Measurements from ENCODE around the gene A4GNT.
"Not testable (repeated sequence)": the region's sequence is repeated elsewhere in the genome, so short reads cannot be mapped to it uniquely, and the experiment has no call there.

The A4GNT gene

DNA sequence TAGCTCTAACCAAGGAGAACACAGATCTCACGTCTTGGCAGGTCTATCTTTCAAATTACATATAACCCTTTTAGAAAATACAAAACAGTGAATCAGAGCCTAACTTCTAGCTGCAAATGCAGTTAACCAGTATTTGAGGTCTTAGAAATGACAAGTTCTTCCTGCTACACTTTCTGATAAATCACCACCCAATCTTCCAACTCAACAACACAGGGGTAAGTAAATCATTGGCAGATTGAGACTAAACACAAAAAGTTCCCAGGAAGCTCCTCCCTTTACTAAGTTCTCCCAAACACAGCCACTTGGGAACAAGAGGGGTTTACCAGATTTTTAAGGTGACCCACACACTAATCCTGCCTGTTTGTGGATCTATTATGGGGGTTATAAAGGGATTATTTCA, at the start of gene A4GNT:
Gene A4GNT, minus strand, starts transcription at position 152 of the 400 bp plus-strand sequence. CDS start 1,134 bp downstream, outside the sequence.
- no peaks in the 10 kb centered on the region for H3K4me1 ChIP-seq (ENCODE audit: control insufficient read depth, insufficient read depth, low read length)
- H3K27ac ChIP-seq (ENCODE audit: low read length): no peak within 1 kb of the TSS
- WGBS (ENCODE audit: insufficient coverage, insufficient read length): no CpG with 5 or more reads among the region's 1 CpG
- H3K4me3 ChIP-seq (ENCODE audit: low read length): no peak within 1 kb of the TSS
- no peak for DNase-seq (ENCODE audit: low read depth, low spot score)
- no peaks in the 10 kb centered on the region for H3K9me3 ChIP-seq (ENCODE audit: control insufficient read depth, insufficient read depth, low read length)
- H3K36me3 ChIP-seq (ENCODE audit: control insufficient read depth, insufficient read depth, low read length): no peaks in the 10 kb centered on the region
- no peaks in the 10 kb centered on the region for H3K27me3 ChIP-seq (ENCODE audit: control insufficient read depth, insufficient read depth, low read length)

DNA sequence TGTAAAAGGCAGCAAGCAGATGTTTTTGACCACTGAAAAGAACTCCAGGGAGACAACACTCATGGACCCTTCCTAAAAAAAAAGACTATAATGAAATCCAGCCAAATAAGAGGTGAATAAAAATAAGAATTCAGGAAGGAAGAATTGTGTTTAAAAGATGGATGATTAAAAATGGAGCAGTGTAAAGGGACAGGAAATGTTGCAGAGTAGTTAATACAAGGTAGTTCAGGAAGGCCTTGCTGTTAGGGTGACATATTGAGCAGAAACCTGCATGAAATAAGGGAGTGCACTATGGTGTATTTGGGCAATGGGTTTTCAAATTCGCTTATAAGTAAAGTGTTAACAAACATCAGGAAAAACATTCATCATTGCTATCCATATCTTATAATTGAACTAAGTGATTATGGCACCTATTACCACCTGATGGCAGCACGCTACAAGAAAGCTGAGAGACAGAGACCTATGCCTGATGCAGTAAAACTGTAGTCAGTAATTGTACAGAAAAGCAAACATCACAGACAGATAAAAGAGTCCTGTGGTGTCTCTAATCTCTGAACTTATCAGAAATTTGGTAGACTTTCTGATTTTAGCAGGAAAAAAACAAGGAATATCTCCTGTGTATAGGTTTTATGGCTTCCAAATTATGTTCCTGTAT, 48.3 kb upstream of the A4GNT start:
- H3K9me3 ChIP-seq (ENCODE audit: control insufficient read depth, insufficient read depth, low read length): no peaks in the 10 kb centered on the region
- no peak overlapping the region for H3K4me3 ChIP-seq (ENCODE audit: low read length)
- H3K36me3 ChIP-seq (ENCODE audit: control insufficient read depth, insufficient read depth, low read length): no peaks in the 10 kb centered on the region
- no peak for DNase-seq (ENCODE audit: low read depth, low spot score)
- no peak overlapping the region for H3K27ac ChIP-seq (ENCODE audit: low read length)
- no peaks in the 10 kb centered on the region for H3K4me1 ChIP-seq (ENCODE audit: control insufficient read depth, insufficient read depth, low read length)
- no peaks in the 10 kb centered on the region for H3K27me3 ChIP-seq (ENCODE audit: control insufficient read depth, insufficient read depth, low read length)
- no CpG with 5 or more reads among the region's 2 CpGs for WGBS (ENCODE audit: insufficient coverage, insufficient read length)

DNA sequence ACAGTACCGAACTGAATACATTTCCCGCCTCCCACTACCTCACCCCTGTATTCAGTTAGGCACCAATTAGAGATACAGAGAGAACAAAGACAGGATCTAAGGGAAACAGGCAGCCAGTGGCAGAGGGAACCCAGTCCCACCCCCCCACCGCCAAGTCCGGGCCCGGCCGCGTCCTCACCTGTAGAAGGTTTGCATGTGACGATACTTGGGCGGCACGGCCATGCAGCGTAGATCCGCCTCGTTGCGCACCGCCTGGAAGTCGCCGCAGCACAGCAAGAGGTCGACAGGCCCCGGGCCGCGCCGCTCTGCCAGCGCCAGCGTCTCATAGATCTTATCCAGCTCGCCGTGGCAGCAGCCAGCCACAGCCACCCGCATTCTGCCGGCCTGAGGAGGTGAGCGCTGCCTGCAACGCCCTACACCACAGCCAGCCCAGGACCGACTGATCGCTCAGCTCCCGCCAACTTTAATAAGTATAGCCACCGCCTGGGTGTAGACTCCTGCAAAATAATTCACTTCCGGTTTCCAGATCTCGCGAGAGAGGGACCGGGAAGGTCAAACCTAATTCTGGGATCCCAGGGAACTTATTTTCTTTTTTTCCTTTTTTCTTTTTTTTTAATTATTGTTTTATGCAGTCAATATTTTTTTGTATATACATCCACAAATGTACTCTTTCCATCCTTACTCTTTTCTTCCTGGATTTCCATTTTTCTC, 42.4 kb upstream of the A4GNT start, which contains the start of gene DBR1:
Gene DBR1, minus strand, starts transcription at position 501 of the 711 bp plus-strand sequence. Its CDS starts 126 bp downstream, at position 375.
- H3K36me3 ChIP-seq (ENCODE audit: control insufficient read depth, insufficient read depth, low read length): no peaks in the 10 kb centered on the region
- no peak for DNase-seq (ENCODE audit: low read depth, low spot score)
- peak within 1 kb of the TSS; percentile 73 for H3K4me3 ChIP-seq (ENCODE audit: low read length)
- no peaks in the 10 kb centered on the region for H3K9me3 ChIP-seq (ENCODE audit: control insufficient read depth, insufficient read depth, low read length)
- no peaks in the 10 kb centered on the region for H3K27me3 ChIP-seq (ENCODE audit: control insufficient read depth, insufficient read depth, low read length)
- no CpG with 5 or more reads among the region's 38 CpGs for WGBS (ENCODE audit: insufficient coverage, insufficient read length)
- no peaks in the 10 kb centered on the region for H3K4me1 ChIP-seq (ENCODE audit: control insufficient read depth, insufficient read depth, low read length)
- H3K27ac ChIP-seq (ENCODE audit: low read length): no peak within 1 kb of the TSS

DNA sequence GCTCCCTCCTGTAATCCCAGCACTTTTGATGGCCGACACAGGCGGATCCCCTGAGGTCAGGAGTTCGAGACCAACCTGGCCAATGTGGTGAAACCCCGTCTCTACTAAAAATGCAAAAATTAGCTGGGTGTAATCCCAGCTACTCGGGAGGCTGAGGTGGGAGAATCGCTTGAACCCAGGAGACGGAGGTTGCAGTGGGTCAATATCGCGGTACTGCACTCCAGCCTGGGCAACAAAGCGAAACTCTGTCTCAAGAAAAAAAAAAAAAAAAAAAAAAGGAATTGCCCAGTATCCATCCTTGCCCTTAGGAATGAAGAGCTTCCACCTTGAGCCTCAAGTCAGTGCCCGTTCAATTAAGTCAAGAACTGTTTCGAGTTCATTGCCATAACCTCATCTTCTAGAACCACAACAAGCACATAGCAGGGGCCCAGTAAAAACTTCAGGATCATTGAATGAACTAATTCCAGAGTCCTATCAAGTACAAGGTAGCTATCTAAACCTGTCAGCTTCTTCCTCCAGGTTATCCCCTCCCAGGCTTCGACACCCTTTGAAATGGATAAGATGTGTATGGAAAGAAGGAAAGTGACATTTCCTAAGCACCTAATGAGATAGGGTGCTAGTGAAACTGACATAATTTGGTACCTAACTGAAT, 41.7 kb upstream of the A4GNT start:
- Histone ChIP-seq H3K27ac (ENCODE audit: low read length) (no peak overlapping the region), H3K9me3 (ENCODE audit: control insufficient read depth, insufficient read depth, low read length) (no peaks in the 10 kb centered on the region), H3K36me3 (ENCODE audit: control insufficient read depth, insufficient read depth, low read length) (peaks cover 2% of the 10 kb centered on the region; the same call in 1 of the 2 replicates), H3K4me3 (ENCODE audit: low read length) (peak overlapping the region; percentile 73; the same call in 1 of the 2 replicates), H3K4me1 (ENCODE audit: control insufficient read depth, insufficient read depth, low read length) (no peaks in the 10 kb centered on the region), H3K27me3 (ENCODE audit: control insufficient read depth, insufficient read depth, low read length) (no peaks in the 10 kb centered on the region)
- DNase-seq (ENCODE audit: low read depth, low spot score): no peak
- no CpG with 5 or more reads among the region's 13 CpGs for WGBS (ENCODE audit: insufficient coverage, insufficient read length)

DNA sequence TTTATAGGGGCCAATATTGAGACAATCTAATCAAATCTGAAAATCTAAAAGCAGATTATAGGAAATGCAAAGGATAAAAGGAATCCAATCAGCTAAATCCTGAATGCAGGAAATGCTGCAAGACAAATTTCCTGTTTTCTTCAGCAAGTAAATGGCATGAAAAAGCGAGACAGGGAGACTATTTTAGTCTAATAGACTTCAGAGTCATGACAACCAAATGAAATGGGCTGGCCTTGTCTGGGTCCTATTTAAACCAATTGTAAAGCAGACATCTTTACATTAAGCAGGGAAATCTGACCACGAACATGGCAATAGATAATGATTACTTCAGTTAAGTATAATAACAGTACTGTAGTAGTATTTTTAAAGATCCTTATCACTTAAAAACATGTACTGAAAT, 40.4 kb upstream of the A4GNT start:
- Histone ChIP-seq H3K4me1 (ENCODE audit: control insufficient read depth, insufficient read depth, low read length) (no peaks in the 10 kb centered on the region), H3K27ac (ENCODE audit: low read length) (no peak overlapping the region), H3K9me3 (ENCODE audit: control insufficient read depth, insufficient read depth, low read length) (no peaks in the 10 kb centered on the region), H3K27me3 (ENCODE audit: control insufficient read depth, insufficient read depth, low read length) (no peaks in the 10 kb centered on the region), H3K4me3 (ENCODE audit: low read length) (no peak overlapping the region), H3K36me3 (ENCODE audit: control insufficient read depth, insufficient read depth, low read length) (peaks cover 3% of the 10 kb centered on the region; the same call in 1 of the 2 replicates)
- DNase-seq (ENCODE audit: low read depth, low spot score): no peak
- WGBS (ENCODE audit: insufficient coverage, insufficient read length): no CpG with 5 or more reads among the region's 2 CpGs

DNA sequence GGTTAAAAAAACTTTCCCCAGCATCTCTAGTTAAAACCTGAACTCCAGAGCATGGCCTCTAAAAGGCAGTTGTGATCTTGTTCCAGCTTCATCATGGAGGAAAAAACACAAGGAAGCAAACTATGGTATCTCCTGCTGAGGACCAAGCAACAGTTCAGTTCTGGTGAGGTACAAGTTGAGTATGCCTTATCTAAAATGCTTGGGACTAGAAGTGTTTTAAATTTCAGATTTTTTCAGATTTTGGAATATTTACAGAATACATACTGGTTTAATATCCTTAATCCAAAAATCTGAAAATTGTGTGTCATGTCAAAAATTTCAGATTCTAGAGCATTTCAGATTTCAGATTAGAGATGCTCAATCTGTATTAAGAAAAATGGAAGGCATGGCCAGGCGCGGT, 32.9 kb upstream of the A4GNT start:
- no peak for DNase-seq (ENCODE audit: low read depth, low spot score)
- no peaks in the 10 kb centered on the region; the same call in 1 of the 2 replicates for H3K4me1 ChIP-seq (ENCODE audit: control insufficient read depth, insufficient read depth, low read length)
- no peak overlapping the region for H3K4me3 ChIP-seq (ENCODE audit: low read length)
- no peaks in the 10 kb centered on the region for H3K9me3 ChIP-seq (ENCODE audit: control insufficient read depth, insufficient read depth, low read length)
- H3K36me3 ChIP-seq (ENCODE audit: control insufficient read depth, insufficient read depth, low read length): peaks cover 12% of the 10 kb centered on the region
- H3K27me3 ChIP-seq (ENCODE audit: control insufficient read depth, insufficient read depth, low read length): no peaks in the 10 kb centered on the region
- no peak overlapping the region for H3K27ac ChIP-seq (ENCODE audit: low read length)
- no CpG with 5 or more reads among the region's 2 CpGs for WGBS (ENCODE audit: insufficient coverage, insufficient read length)

DNA sequence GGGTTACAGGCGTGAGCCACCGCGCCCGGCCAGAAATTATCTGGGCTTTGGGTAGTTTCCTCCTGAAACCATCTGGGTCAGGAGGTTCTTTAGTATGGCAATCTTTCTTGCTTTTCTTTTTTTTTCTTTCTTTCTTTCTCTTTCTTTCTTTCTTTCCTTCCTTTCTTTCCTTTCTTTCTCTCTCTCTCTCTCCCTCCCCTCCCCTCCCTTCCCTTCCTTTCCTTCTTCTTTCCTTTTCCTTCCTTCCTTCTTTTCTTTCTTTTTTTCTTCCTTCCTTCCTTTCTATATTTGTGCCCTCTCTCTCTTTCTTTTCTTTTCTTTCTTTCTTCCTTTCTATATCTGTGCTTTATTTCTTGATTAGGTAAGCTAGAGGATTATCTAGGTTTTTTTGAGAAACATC, 25.6 kb upstream of the A4GNT start:
- no peaks in the 10 kb centered on the region; the same call in 1 of the 2 replicates for H3K4me1 ChIP-seq (ENCODE audit: control insufficient read depth, insufficient read depth, low read length)
- H3K27ac ChIP-seq (ENCODE audit: low read length): no peak overlapping the region
- H3K4me3 ChIP-seq (ENCODE audit: low read length): no peak overlapping the region
- no peaks in the 10 kb centered on the region for H3K27me3 ChIP-seq (ENCODE audit: control insufficient read depth, insufficient read depth, low read length)
- WGBS (ENCODE audit: insufficient coverage, insufficient read length): no CpG with 5 or more reads among the region's 4 CpGs
- peaks cover under 1% of the 10 kb centered on the region; the same call in 1 of the 2 replicates for H3K36me3 ChIP-seq (ENCODE audit: control insufficient read depth, insufficient read depth, low read length)
- no peaks in the 10 kb centered on the region for H3K9me3 ChIP-seq (ENCODE audit: control insufficient read depth, insufficient read depth, low read length)
- DNase-seq (ENCODE audit: low read depth, low spot score): no peak

DNA sequence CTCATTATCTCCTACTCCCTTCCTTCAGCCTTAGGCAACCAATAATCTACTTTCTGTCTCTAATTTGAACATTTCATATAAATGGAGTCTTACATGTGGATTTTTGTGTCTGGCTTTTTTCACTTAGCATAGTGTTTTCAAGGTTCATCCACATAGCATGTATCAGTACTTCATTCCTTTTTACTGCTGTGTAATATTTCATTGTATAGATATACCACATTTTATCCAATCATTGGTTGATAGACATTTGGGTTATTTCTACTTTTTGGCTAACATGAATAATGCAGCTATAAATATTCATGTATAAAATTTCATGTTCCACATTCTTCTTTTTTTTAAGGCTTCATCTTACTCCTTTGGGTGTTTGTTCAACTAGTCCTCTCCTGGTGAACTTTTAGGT, 22.3 kb upstream of the A4GNT start:
- Histone ChIP-seq H3K9me3 (ENCODE audit: control insufficient read depth, insufficient read depth, low read length) (no peaks in the 10 kb centered on the region), H3K27me3 (ENCODE audit: control insufficient read depth, insufficient read depth, low read length) (no peaks in the 10 kb centered on the region), H3K36me3 (ENCODE audit: control insufficient read depth, insufficient read depth, low read length) (no peaks in the 10 kb centered on the region), H3K4me1 (ENCODE audit: control insufficient read depth, insufficient read depth, low read length) (no peaks in the 10 kb centered on the region), H3K4me3 (ENCODE audit: low read length) (no peak overlapping the region), H3K27ac (ENCODE audit: low read length) (no peak overlapping the region)
- no peak for DNase-seq (ENCODE audit: low read depth, low spot score)

DNA sequence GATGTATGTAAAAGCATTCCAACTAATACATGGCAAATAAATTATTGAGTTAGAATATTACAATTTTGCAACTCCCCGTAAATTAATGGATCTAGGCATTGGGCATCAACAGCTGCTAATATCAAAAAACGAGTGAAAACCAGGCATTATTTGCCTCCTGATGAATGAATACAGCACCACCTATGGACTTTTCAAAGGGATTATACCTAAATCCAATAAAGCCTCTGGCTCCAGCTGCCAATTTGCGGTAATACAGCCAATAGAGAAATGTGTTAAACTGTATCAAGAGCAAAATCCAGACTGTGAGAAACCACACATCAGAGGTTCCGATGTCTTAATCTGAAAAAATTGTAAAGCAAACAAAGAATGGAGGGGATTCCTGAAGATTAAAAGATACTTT, 16.3 kb upstream of the A4GNT start:
- H3K9me3 ChIP-seq (ENCODE audit: control insufficient read depth, insufficient read depth, low read length): no peaks in the 10 kb centered on the region
- no peaks in the 10 kb centered on the region for H3K27me3 ChIP-seq (ENCODE audit: control insufficient read depth, insufficient read depth, low read length)
- WGBS (ENCODE audit: insufficient coverage, insufficient read length): no CpG with 5 or more reads among the region's 4 CpGs
- no peak for DNase-seq (ENCODE audit: low read depth, low spot score)
- H3K27ac ChIP-seq (ENCODE audit: low read length): no peak overlapping the region
- no peaks in the 10 kb centered on the region for H3K36me3 ChIP-seq (ENCODE audit: control insufficient read depth, insufficient read depth, low read length)
- no peak overlapping the region for H3K4me3 ChIP-seq (ENCODE audit: low read length)
- H3K4me1 ChIP-seq (ENCODE audit: control insufficient read depth, insufficient read depth, low read length): no peaks in the 10 kb centered on the region

DNA sequence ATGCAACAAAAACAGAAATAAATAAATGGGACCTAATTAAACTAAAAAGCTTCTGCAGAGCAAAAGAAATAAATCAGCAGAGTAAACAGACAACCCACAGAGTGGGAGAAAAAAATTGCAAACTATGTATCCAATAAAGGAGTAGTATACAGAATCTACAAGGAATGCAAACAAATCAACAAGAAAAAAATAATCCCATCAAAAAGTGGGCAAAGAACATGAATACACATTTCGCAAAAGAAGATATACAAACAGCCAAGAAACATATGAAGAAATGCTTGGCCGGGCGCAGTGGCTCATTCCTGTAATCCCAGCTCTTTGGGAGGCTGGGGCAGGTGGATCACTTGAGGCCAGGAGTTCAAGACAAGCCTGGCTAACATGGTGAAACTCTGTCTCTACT, 10.0 kb upstream of the A4GNT start:
- no CpG with 5 or more reads among the region's 3 CpGs for WGBS (ENCODE audit: insufficient coverage, insufficient read length)
- DNase-seq (ENCODE audit: low read depth, low spot score); H3K27ac ChIP-seq (ENCODE audit: low read length); H3K4me1 ChIP-seq (ENCODE audit: control insufficient read depth, insufficient read depth, low read length); H3K27me3 ChIP-seq (ENCODE audit: control insufficient read depth, insufficient read depth, low read length); H3K4me3 ChIP-seq (ENCODE audit: low read length); H3K36me3 ChIP-seq (ENCODE audit: control insufficient read depth, insufficient read depth, low read length); H3K9me3 ChIP-seq (ENCODE audit: control insufficient read depth, insufficient read depth, low read length): not testable (repeated sequence)

All from iPS DF 6.9 (cell line).